GM12864 (cell line): ENCODE results near the gene MARCHF6.
A peak's percentile ranks its signal among the peaks of the same experiment; 100 is the strongest.

Experiments used
- DNase-seq: peaks from one replicate; pipeline ENCODE4 v3.0.0-alpha.2; 2011; ENCODE audit warnings: low read depth
- H3K4me3 ChIP-seq: 2 replicates; pipeline ENCODE4 v1.5.1; 2011; ENCODE audit warnings: mild to moderate bottlenecking, low read depth, low read length, control low read depth
- CTCF ChIP-seq: IDR thresholded peaks from 2 replicates; pipeline ENCODE4 v1.5.1; 2011; ENCODE audit warnings: low read depth, mild to moderate bottlenecking, moderate library complexity, low read length, control low read depth, inconsistent platforms; ENCODE audit errors: missing control alignments

The MARCHF6 gene

GRCh38 chr5:10351919-10352318 lies 1.6 kb upstream of the MARCHF6 start:
- no peak overlapping the region for H3K4me3 ChIP-seq
- TF ChIP-seq CTCF = no peak
- no peak for DNase-seq

DNA sequence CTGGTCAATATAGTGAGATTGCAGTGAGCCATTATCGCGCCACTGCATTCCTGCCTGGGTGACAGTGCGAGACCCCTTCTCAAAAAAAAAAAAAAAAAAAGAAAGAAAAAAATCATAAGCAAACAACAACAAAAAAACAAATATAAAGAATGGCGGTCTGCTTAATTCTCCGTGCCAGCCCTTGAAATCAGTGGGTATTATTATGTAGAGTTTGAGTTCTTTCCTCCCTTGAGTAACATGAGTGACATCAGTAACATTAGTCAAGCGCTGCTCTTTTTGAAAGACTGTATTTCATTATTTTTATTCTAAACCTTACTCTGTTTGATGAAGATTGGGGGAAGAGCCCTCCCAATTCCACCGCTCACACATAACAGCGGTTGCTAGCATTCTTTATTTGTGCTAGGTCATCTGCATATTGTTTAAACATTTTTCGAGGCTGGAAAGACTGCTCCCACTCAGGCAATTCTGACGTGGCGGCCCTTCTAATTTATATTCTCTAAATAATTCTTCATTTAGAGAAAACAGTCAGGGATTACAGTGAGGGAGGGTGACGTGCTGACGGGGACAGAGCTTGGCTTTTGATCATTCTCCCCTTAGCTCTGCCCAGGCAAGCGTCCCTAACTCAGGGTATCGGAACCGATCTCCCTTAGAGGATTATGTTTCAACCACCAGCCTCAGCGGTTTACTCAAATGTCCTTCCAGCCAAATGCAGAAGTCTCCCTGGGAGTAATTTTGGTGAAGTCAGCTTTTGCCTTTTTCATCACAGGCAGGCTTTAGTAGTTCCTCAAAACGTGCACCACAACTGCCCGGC lies 860 bp upstream of the MARCHF6 start:
- TF ChIP-seq CTCF = no peak
- DNase-seq = peak; percentile 48
- H3K4me3 ChIP-seq = peak overlapping the region; percentile 95

DNA sequence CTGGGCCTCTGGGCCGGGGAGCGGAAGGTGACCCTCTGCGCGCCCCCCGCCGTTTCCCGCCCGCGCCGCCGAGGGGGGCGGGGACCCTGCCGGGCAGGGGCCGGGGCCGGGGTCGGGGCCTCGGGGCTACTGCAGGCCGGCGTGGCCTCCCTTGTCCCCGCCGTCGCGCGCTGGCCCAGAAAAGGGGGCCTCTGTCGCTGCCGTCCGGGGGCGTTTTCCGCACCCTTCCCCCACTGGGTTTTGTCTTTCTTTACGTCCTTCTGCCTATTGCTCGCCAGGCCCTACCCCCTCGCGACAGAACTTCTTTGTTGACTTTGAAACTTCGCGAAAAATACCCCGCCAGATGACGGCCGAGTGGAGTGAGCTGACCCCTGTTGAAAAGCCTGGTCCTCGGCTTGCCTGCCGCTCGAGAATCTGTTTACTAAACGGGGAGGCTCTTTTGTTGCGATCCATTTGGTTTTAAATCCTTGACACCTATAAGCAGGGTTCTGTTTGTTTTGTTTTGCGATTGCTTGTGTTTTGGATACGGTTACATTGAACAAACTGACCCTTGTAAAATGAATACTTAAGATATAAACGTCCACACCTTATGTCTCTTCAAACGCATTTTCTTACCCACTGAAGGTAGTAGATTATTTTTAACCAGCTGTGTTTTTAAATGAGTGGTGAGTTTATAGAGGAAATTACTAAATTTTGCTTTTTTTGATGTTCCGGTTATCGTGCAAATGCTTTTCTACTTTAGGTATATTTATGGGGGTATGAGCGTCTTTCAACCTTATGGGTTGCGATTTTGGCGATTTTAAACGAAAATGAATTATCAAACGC lies 765 bp downstream of the MARCHF6 start:
- no peak for TF ChIP-seq CTCF
- no peak for DNase-seq

GRCh38 chr5:10355071-10355889 lies 1.8 kb downstream of the MARCHF6 start:
- no peak for TF ChIP-seq CTCF
- peak; percentile 40 for DNase-seq
- peak overlapping the region; percentile 95 for H3K4me3 ChIP-seq

More for the DNA sequence above, 765 bp downstream of the MARCHF6 start:
- peak overlapping the region; percentile 95 for H3K4me3 ChIP-seq

GRCh38 chr5:10358999-10359398 lies 5.5 kb downstream of the MARCHF6 start:
- DNase-seq = no peak
- H3K4me3 ChIP-seq = no peak overlapping the region
- no peak for TF ChIP-seq CTCF

DNA sequence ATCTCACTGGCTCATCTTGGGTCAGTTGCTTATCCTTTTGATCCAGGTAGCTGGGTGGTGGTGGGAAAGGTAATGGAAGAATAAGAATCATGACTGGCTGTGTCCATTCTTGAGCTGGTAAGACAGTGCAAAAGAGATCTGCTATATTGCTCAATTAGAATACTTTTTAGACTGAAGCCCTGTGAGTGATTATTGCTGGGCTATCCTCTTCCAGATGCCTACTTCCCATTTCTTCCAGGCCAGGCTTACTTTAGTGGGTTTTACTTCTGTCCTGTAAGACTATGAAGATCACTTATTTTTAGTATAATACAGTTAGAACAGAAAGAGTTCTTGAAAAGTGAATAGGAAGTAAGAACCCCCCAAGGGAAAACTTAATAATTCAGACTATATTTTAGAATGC lies 7.2 kb downstream of the MARCHF6 start:
- TF ChIP-seq CTCF = no peak
- no peak overlapping the region for H3K4me3 ChIP-seq
- no peak for DNase-seq
